Testis (tissue), 2 donors: ENCODE measurements around the gene NMBR.

ENCODE experiments used
- CTCF ChIP-seq, 3 experiments: fragments of 450-650 bp in 2 of 3; fragments of 200-600 bp in 1 of 3; sonication (generic) in 1 of 3; IDR thresholded peaks; one replicate each; pipeline ENCODE4 v1.5.1; 2016 to 2019; ENCODE audit warnings: antibody characterized with exemption in 3 of 3, mild to moderate bottlenecking in 2 of 3, moderate library complexity in 1 of 3
- POLR2A ChIP-seq: fragments of 450-650 bp; IDR thresholded peaks from one replicate; pipeline ENCODE4 v1.6.1; 2017; ENCODE audit warnings: antibody characterized with exemption, mild to moderate bottlenecking, moderate library complexity

DNA sequence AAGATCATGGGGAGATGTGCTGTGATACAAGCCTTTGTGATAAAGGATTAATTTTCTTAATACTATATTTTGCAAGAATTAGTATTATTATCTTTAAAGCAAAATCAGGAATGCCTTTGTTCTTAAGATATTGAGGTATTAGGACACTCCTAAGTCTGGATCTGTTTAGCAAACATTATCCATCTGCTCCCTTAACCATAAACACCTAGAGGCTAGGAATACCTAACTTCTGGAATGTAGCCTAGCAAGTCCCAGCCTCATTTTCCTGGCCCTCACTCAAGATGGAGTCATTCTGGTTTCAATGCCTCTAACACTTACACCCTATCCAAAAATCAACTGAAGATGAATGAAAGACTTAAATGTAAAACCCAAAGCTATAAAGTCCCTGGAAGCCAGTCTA, 120.5 kb downstream of the NMBR start:
- TF ChIP-seq CTCF (IDR thresholded peaks at IDR 0.05) (no peak), POLR2A (no peak)
